HCT116 (cell line): Measurements from ENCODE around the gene CYP11A1. TPM values are rescaled to one million over a fixed set of nuclear protein-coding genes. Genes with fewer than 3 reads are reported as not detected.

Source experiments
- ATAC-seq: fragments of 200-7000 bp; cut with Tn5 transposase; 2 replicates; pipeline ENCODE4 v1.9.1; 2020; ENCODE audit warnings: mild to moderate bottlenecking, moderate library complexity
- BruUV-seq: library from RNA; stranded (reverse); fragments of 400-500 nt; replicated peaks from 2 replicates; lab custom pipeline; 2021; lab: Mats Ljungman, UMichigan
- CTCF ChIA-PET: fragments of 300-600 bp; sonication (Branson Sonifier 250); formaldehyde crosslinking; loops from one replicate; lab custom pipeline; 2021; ENCODE audit warnings: antibody characterized with exemption; lab: Charles Lee
- POLR2A ChIA-PET: fragments of 300-600, 350-600 bp; sonication (Branson Sonifier 250); formaldehyde crosslinking; loops from one replicate; lab custom pipeline; 2021; ENCODE audit warnings: antibody characterized with exemption; lab: Charles Lee
- RAD21 ChIA-PET, 2 experiments: fragments of 300-600 bp; sonication (Branson Sonifier 250); formaldehyde crosslinking; loops; one replicate each; lab custom pipeline; 2023; ENCODE audit warnings: low total read pairs in 2 of 2; ENCODE audit not compliant: uncharacterized antibody in 2 of 2, unreplicated experiment in 2 of 2, low non-redundant PET in 1 of 2; lab: Charles Lee
- DNase-seq: peaks from one replicate; pipeline ENCODE4 v3.0.0-alpha.2; 2010; ENCODE audit warnings: low read depth, low spot score
- H2AFZ ChIP-seq: fragments of 200-600 bp; shearing (Covaris generic), sonication (generic); 2 replicates; pipeline ENCODE4 v1.6.1; 2017; ENCODE audit warnings: low read depth, mixed run types, mixed read lengths, antibody characterized with exemption, low read length; ENCODE audit not compliant: poor library complexity, severe bottlenecking
- H3K27ac ChIP-seq: 2 replicates; pipeline ENCODE4 v1.5.1; 2012; ENCODE audit warnings: low read depth, low read length
- H3K27me3 ChIP-seq: fragments of 200-600 bp; sonication (generic); 2 replicates; pipeline ENCODE4 v1.6.1; 2016; ENCODE audit warnings: mixed run types, low read length, mixed read lengths; ENCODE audit not compliant: insufficient read depth
- H3K36me3 ChIP-seq, 2 experiments: fragments of 200-500 bp in 1 of 2; fragments of 200-600 bp in 1 of 2; sonication (Bioruptor generic) in 1 of 2; sonication (generic) in 1 of 2; 2 replicates each; pipeline versions ENCODE4 v1.5.1 to v1.6.1; 2014 to 2016; ENCODE audit warnings: low read length in 2 of 2, inconsistent platforms in 1 of 2, mixed read lengths in 1 of 2, mixed run types in 1 of 2; ENCODE audit not compliant: insufficient read depth in 2 of 2, control insufficient read depth in 1 of 2
- H3K4me1 ChIP-seq, 2 experiments: fragments of 200-600 bp in 1 of 2; sonication (generic) in 1 of 2; 2 replicates each; pipeline versions ENCODE4 v1.5.1 to v1.6.1; 2012 to 2017; ENCODE audit warnings: low read length in 2 of 2, inconsistent platforms in 1 of 2, mild to moderate bottlenecking in 1 of 2, mixed read lengths in 1 of 2, mixed run types in 1 of 2, moderate library complexity in 1 of 2; ENCODE audit not compliant: insufficient read depth in 2 of 2, control insufficient read depth in 1 of 2
- H3K4me2 ChIP-seq: fragments of 200-600 bp; sonication (generic); 2 replicates; pipeline ENCODE4 v1.6.1; 2017; ENCODE audit warnings: mixed run types, low read length, mixed read lengths
- H3K4me3 ChIP-seq, 2 experiments: fragments of 200-600 bp in 1 of 2; sonication (generic) in 1 of 2; replicated peaks in 1 of 2; 2 replicates each; pipeline ENCODE4 v1.5.1; 2011 to 2016; ENCODE audit warnings: low read length in 2 of 2, control low read depth in 1 of 2, low read depth in 1 of 2, mild to moderate bottlenecking in 1 of 2, mixed read lengths in 1 of 2, mixed run types in 1 of 2
- H3K79me2 ChIP-seq: fragments of 200-600 bp; sonication (generic); 2 replicates; pipeline ENCODE4 v1.6.1; 2017; ENCODE audit warnings: mild to moderate bottlenecking, mixed run types, low read length, moderate library complexity, mixed read lengths; ENCODE audit not compliant: insufficient read depth
- H3K9ac ChIP-seq: fragments of 200-600 bp; sonication (generic); 2 replicates; pipeline ENCODE4 v1.6.1; 2016; ENCODE audit warnings: low read length, mixed read lengths
- H3K9me2 ChIP-seq: fragments of 200-600 bp; sonication (generic), shearing (Covaris generic); 2 replicates; pipeline ENCODE4 v1.6.1; 2017; ENCODE audit warnings: mixed run types, mild to moderate bottlenecking, moderate library complexity; ENCODE audit not compliant: insufficient read depth
- H3K9me3 ChIP-seq, 2 experiments: fragments of 200-500 bp in 1 of 2; fragments of 200-600 bp in 1 of 2; sonication (Bioruptor generic) in 1 of 2; sonication (generic) in 1 of 2; 2 replicates each; pipeline ENCODE4 v1.6.1; 2014 to 2017; ENCODE audit warnings: low read length in 2 of 2, mixed read lengths in 2 of 2, inconsistent platforms in 1 of 2, low read depth in 1 of 2, mild to moderate bottlenecking in 1 of 2, mixed run types in 1 of 2, moderate library complexity in 1 of 2; ENCODE audit not compliant: control insufficient read depth in 1 of 2, insufficient read depth in 1 of 2
- H4K20me1 ChIP-seq: fragments of 200-600 bp; sonication (generic), shearing (Covaris generic); 2 replicates; pipeline ENCODE4 v1.6.1; 2017; ENCODE audit warnings: mixed run types, mild to moderate bottlenecking, moderate library complexity; ENCODE audit not compliant: insufficient read depth
- ELF1 ChIP-seq: IDR thresholded peaks from 2 replicates; pipeline ENCODE4 v1.6.1; 2012; ENCODE audit warnings: low read depth, borderline replicate concordance
- RAD21 ChIP-seq: IDR thresholded peaks from 2 replicates; pipeline ENCODE4 v1.6.1; 2012; ENCODE audit warnings: low read depth, mild to moderate bottlenecking
- intact Hi-C: fragments of 100-400 bp; cut with micrococcal nuclease; formaldehyde crosslinking; loops from 2 replicates; pipeline ENCODE4 v1.10.0; 2022
- total RNA-seq: library from RNA; stranded (reverse); gene quantifications from one replicate; pipeline ENCODE4 v1.2.1, GENCODE V29; 2021; ENCODE audit not compliant: unreplicated experiment
- TF ChIP-seq, protein P1 (sequence below), 3 experiments: fragments of 200-600 bp in 1 of 3; sonication (generic) in 1 of 3; IDR thresholded peaks in 2 of 3; conservative IDR thresholded peaks in 1 of 3; 2 replicates each; pipeline ENCODE4 v1.5.1; 2012 to 2017; ENCODE audit warnings: low read depth in 2 of 3, low read length in 2 of 3, antibody characterized with exemption in 1 of 3, borderline replicate concordance in 1 of 3, control low read depth in 1 of 3, mild to moderate bottlenecking in 1 of 3, mixed read lengths in 1 of 3, mixed run types in 1 of 3, moderate library complexity in 1 of 3; ENCODE audit not compliant: insufficient read depth in 1 of 3

Gene CYP11A1
- total RNA-seq, 1 experiment from 2014 or later, result 0.57 TPM

GRCh38 chr15:74320352-74321247 is 46.8 kb downstream of the CYP11A1 start:
- TF ChIP-seq ELF1 (no peak), RAD21 (peak; percentile 58)
- TF ChIP-seq, protein P1, sequence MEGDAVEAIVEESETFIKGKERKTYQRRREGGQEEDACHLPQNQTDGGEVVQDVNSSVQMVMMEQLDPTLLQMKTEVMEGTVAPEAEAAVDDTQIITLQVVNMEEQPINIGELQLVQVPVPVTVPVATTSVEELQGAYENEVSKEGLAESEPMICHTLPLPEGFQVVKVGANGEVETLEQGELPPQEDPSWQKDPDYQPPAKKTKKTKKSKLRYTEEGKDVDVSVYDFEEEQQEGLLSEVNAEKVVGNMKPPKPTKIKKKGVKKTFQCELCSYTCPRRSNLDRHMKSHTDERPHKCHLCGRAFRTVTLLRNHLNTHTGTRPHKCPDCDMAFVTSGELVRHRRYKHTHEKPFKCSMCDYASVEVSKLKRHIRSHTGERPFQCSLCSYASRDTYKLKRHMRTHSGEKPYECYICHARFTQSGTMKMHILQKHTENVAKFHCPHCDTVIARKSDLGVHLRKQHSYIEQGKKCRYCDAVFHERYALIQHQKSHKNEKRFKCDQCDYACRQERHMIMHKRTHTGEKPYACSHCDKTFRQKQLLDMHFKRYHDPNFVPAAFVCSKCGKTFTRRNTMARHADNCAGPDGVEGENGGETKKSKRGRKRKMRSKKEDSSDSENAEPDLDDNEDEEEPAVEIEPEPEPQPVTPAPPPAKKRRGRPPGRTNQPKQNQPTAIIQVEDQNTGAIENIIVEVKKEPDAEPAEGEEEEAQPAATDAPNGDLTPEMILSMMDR (IDR thresholded peaks at IDR 0.05 in 2 of 3, conservative IDR thresholded peaks at IDR 0.05 in 1 of 3; ENCODE audit: borderline replicate concordance in 1 of 3, insufficient read depth in 1 of 3, low read depth in 2 of 3, low read length in 2 of 3), result peak; percentile 80 to 87 (median 82); a peak in 5 of 6 replicates
- intact Hi-C loops, result loop anchor here (1.0 kb wide), 1 partner anchor 193 kb away; no protein-coding TSS in a partner anchor
- no peaks in the 10 kb centered on the region for H3K9me3 ChIP-seq
- RAD21 ChIA-PET, result interaction anchor here (0.8 to 1.7 kb wide), 5 partner anchors 13 to 348 kb away, joined by 3 to 6 read pairs (median 4); no protein-coding TSS in a partner anchor
- H3K79me2 ChIP-seq, result no peaks in the 10 kb centered on the region
- H4K20me1 ChIP-seq, result no peaks in the 10 kb centered on the region
- no peaks in the 10 kb centered on the region for H3K27me3 ChIP-seq
- no peaks in the 10 kb centered on the region for H3K9me2 ChIP-seq
- no peaks in the 10 kb centered on the region; a peak in 2 of 4 replicates for H3K4me1 ChIP-seq
- POLR2A ChIA-PET, result no interaction called here
- CTCF ChIA-PET, result interaction anchor here (0.6 to 6.7 kb wide), 19 partner anchors 10 to 446 kb away, joined by 3 to 126 read pairs (median 3); partner anchors contain the start of gene PML
- H3K27ac ChIP-seq, result no peak overlapping the region
- H3K9ac ChIP-seq, result no peak overlapping the region
- ATAC-seq (peak; percentile 68), DNase-seq (peak; percentile 38)
- BruUV-seq, result no TSS peak
- H2AFZ ChIP-seq, result no peak overlapping the region
- H3K36me3 ChIP-seq, result no peaks in the 10 kb centered on the region
- no peak overlapping the region for H3K4me2 ChIP-seq
- H3K4me3 ChIP-seq, result no peak overlapping the region
